Fibroblast of mammary gland (primary cell): ENCODE data around the gene DOCK3.

ENCODE experiments used
- DNase-seq: peaks from one replicate; pipeline ENCODE4 v3.0.0-alpha.2; 2010; ENCODE audit warnings: low read depth
- H3K4me3 ChIP-seq: 2 replicates; pipeline ENCODE4 v1.5.1; 2011; ENCODE audit warnings: low read depth, mild to moderate bottlenecking, low read length, moderate library complexity; ENCODE audit not compliant: control insufficient read depth
- CTCF ChIP-seq: conservative IDR thresholded peaks from 2 replicates; pipeline ENCODE4 v1.5.1; 2011; ENCODE audit warnings: low read depth, low read length, inconsistent platforms; ENCODE audit not compliant: control insufficient read depth, insufficient read depth

The DOCK3 gene

GRCh38 chr3:50995085-50995824 lies 320.5 kb downstream of the DOCK3 start:
- TF ChIP-seq CTCF = no peak
- no peak overlapping the region for H3K4me3 ChIP-seq
- no peak for DNase-seq

- H3K4me3 ChIP-seq = no peak overlapping the region
- DNase-seq = no peak
- no peak for TF ChIP-seq CTCF
Observed at GRCh38 chr3:51002495-51002894, 327.8 kb downstream of the DOCK3 start.

GRCh38 chr3:51004235-51004634 lies 329.5 kb downstream of the DOCK3 start:
- no peak overlapping the region for H3K4me3 ChIP-seq
- no peak for DNase-seq
- TF ChIP-seq CTCF = no peak

- TF ChIP-seq CTCF = no peak
- no peak overlapping the region for H3K4me3 ChIP-seq
Observed at GRCh38 chr3:51024121-51024520, 349.4 kb downstream of the DOCK3 start.

GRCh38 chr3:51024765-51025632 lies 350.3 kb downstream of the DOCK3 start:
- no peak for DNase-seq
- no peak for TF ChIP-seq CTCF
- H3K4me3 ChIP-seq = no peak overlapping the region

More at GRCh38 chr3:51024121-51024520, 349.4 kb downstream of the DOCK3 start:
- no peak for DNase-seq

- TF ChIP-seq CTCF = no peak
- no peak overlapping the region for H3K4me3 ChIP-seq
- DNase-seq = no peak
Observed at GRCh38 chr3:51031666-51032065, 356.9 kb downstream of the DOCK3 start.
